Ovary (tissue), 9 donors: ENCODE measurements around the gene INHBB. TPM values are rescaled to one million over a fixed set of nuclear protein-coding genes. Genes with fewer than 3 reads are reported as not detected.

Experiments
- DNase-seq, 5 donors: peaks; one replicate each; pipeline ENCODE4 v3.0.0-alpha.2; 2019 to 2020
- H3K27ac ChIP-seq, 2 donors: fragments of 200-600 bp; one replicate each; pipeline versions ENCODE4 v1.5.1 to v1.8.0; 2019 to 2022
- H3K27me3 ChIP-seq: fragments of 200-600 bp; one replicate; pipeline ENCODE4 v1.8.0; 2022
- H3K36me3 ChIP-seq: fragments of 200-600 bp; sonication (generic); one replicate; pipeline ENCODE4 v1.5.1; 2019
- H3K4me1 ChIP-seq: one replicate; pipeline ENCODE4 v1.8.1; 2013; ENCODE audit warnings: mild to moderate bottlenecking, moderate library complexity; ENCODE audit not compliant: insufficient read depth
- H3K4me3 ChIP-seq: fragments of 200-600 bp; sonication (generic); one replicate; pipeline ENCODE4 v1.5.1; 2017
- H3K9me3 ChIP-seq, 2 donors: fragments of 200-600 bp in 1 of 2; sonication (generic) in 1 of 2; one replicate each; pipeline versions ENCODE4 v1.5.1 to v1.8.1; 2013 to 2019; ENCODE audit warnings: mild to moderate bottlenecking in 1 of 2, moderate library complexity in 1 of 2
- EP300 ChIP-seq: sonication (generic); formaldehyde crosslinking; IDR thresholded peaks from one replicate; pipeline ENCODE4 v1.6.1; 2017; ENCODE audit warnings: antibody characterized with exemption
- POLR2A ChIP-seq: fragments of 450-650 bp; IDR thresholded peaks from one replicate; pipeline ENCODE4 v1.6.1; 2017; ENCODE audit warnings: antibody characterized with exemption, mild to moderate bottlenecking, moderate library complexity
- WGBS, 3 donors: extraction: QIAGEN DNeasy Blood & Tissue Kit in 1 of 3; methylation state at CpG; one replicate each; pipeline versions ENCODE4 v1.1.5 to v1.1.7; 2013 to 2017; 5-methylcytosine and 5-hydroxymethylcytosine counted together
- intact Hi-C, 4 donors: fragments of 100-400 bp; cut with DNase I; formaldehyde crosslinking; loops; one replicate each; pipeline versions ENCODE4 v1.11.0 to v1.15.1; 2022 to 2023
- polyA plus RNA-seq, 2 donors: library from polyadenylated mRNA; stranded (reverse); fragments of 200-250 nt in 1 of 2; fragments of 350-450 nt in 1 of 2; fragmentation: Illumina TruSeq in 1 of 2; extraction: RNeasy Lipid Tissue Mini Kit (QIAGEN cat#74804) in 1 of 2; gene quantifications; one replicate each; pipeline ENCODE4 v1.2.3, GENCODE V29; 2013 to 2014
- total RNA-seq, 7 donors: library from RNA; depleted of rRNA in 2 of 7; stranded (reverse); fragments of >200 nt in 2 of 7; fragmentation: NEBNext Ultra II Directional in 3 of 7; extraction: Animal tissue kit (Norgen Biotek cat#: 25700) in 3 of 7; gene quantifications; one replicate each; pipeline versions ENCODE4 v1.1.0 to v1.2.4, GENCODE V29; 2016 to 2023
- TF ChIP-seq, protein P1 (sequence below), 3 donors: fragments of 450-650 bp in 2 of 3; fragments of 200-600 bp in 1 of 3; IDR thresholded peaks; one replicate each; pipeline versions ENCODE4 v1.5.1 to v1.8.0; 2016 to 2022; ENCODE audit warnings: antibody characterized with exemption in 3 of 3, mild to moderate bottlenecking in 1 of 3
- donor health status: DM: no; HTN: no; CAD: no; lungs with moderate emphysema.
- donor health status: DM: no; HTN: no; CAD: no.
- donor health status: Bipolar disorder and iron deficiency.
- donor health status: DM: yes; HTN: yes; CAD: no.
- donor health status: DM: no; HTN: no; CAD: no.
- donor health status: DM: yes; HTN: yes; CAD: no.

Gene INHBB
- total and polyA plus RNA-seq, 9 donors: 1.1 to 6.9 (median 4.0) TPM

GRCh38 chr2:120357768-120358167, 11.8 kb downstream of the INHBB start:
- intact Hi-C loops: no loop called here
- Histone ChIP-seq H3K4me3 (no peak overlapping the region), H3K27ac (no peak overlapping the region), H3K27me3 (no peaks in the 10 kb centered on the region), H3K4me1 (no peaks in the 10 kb centered on the region), H3K9me3 (no peaks in the 10 kb centered on the region), H3K36me3 (no peaks in the 10 kb centered on the region)
- no peak for TF ChIP-seq POLR2A
- no peak for TF ChIP-seq EP300
- TF ChIP-seq, protein P1, sequence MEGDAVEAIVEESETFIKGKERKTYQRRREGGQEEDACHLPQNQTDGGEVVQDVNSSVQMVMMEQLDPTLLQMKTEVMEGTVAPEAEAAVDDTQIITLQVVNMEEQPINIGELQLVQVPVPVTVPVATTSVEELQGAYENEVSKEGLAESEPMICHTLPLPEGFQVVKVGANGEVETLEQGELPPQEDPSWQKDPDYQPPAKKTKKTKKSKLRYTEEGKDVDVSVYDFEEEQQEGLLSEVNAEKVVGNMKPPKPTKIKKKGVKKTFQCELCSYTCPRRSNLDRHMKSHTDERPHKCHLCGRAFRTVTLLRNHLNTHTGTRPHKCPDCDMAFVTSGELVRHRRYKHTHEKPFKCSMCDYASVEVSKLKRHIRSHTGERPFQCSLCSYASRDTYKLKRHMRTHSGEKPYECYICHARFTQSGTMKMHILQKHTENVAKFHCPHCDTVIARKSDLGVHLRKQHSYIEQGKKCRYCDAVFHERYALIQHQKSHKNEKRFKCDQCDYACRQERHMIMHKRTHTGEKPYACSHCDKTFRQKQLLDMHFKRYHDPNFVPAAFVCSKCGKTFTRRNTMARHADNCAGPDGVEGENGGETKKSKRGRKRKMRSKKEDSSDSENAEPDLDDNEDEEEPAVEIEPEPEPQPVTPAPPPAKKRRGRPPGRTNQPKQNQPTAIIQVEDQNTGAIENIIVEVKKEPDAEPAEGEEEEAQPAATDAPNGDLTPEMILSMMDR (IDR thresholded peaks at IDR 0.05): no peak
- WGBS, 3 donors: 87% methylated on average over 6 of the region's 6 CpGs
- no peak for DNase-seq

DNA sequence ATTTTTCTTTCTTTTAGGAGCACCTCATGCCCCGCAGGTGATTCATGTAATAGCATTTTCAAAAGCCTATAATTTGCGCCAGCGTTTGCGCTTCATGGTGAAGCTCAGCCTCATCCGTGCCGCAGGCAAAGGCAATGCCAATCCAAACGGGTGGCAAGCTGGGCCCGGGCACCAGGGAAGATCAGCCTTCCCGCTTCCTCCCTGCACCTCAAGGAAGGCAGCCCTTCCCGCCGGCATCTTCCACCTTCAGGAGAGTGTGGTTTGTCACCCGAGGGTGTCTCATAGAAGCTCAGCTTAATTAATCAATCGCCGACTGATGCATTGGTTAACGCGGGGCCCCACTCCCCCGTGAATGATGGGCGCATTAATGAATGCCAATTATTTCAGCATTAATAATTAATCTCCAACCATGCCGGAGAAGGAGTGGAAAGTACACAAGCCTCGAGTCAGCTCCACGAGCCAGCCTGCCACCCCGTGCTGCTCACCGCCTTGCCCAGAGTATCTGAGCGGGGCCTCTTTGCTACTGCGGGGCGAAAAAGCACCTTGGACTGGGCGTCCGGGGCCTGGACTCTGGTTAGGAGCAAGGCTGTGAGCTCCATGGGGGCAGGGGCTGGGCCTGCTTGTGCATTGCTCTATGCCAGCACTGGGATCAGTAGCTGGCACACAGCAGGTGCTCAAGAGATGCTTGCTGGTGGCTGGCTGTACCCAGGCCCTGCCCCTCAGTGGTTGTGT, 13.0 kb downstream of the INHBB start:
- Histone ChIP-seq H3K4me1 (no peaks in the 10 kb centered on the region), H3K27ac (no peak overlapping the region), H3K9me3 (no peaks in the 10 kb centered on the region), H3K4me3 (no peak overlapping the region), H3K36me3 (no peaks in the 10 kb centered on the region), H3K27me3 (no peaks in the 10 kb centered on the region)
- TF ChIP-seq, protein P1 (IDR thresholded peaks at IDR 0.05): no peak
- TF ChIP-seq POLR2A: no peak
- TF ChIP-seq EP300: no peak
- 89 to 92% (median 92%) methylated on average over 28 of the region's 28 CpGs for WGBS, 3 donors
- DNase-seq: no peak
- intact Hi-C loops: no loop called here

DNA sequence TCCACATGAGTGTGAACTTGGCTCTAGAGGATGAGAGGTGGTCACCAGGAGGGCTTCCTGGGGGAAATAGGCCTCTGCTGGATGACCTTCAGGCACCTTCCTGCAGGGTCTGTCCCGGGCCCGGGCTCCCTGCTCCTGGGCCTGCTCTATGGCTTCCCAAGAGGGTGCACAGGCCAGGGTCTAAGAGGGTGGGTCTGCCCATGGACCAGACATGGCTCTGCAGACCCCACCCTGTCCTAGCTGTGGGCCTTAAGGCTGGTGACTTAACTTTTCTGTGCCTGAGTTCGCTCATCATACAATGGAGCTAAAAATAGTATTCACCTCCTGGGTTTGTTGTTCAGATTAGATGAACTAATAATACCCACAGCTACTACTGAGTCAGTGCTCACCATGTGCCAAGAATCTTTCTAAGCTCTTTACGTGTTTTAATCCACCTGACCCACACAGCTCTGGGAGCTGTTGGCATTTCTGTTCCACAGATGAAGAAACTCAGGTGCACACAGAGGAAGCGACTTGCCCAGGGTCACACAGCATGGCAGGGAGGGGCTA, 14.4 kb downstream of the INHBB start:
- Histone ChIP-seq H3K27ac (no peak overlapping the region), H3K9me3 (no peaks in the 10 kb centered on the region), H3K4me3 (no peak overlapping the region), H3K4me1 (no peaks in the 10 kb centered on the region), H3K27me3 (no peaks in the 10 kb centered on the region), H3K36me3 (no peaks in the 10 kb centered on the region)
- 80 to 84% (median 81%) methylated on average over 5 of the region's 5 CpGs for WGBS, 3 donors
- intact Hi-C loops: no loop called here
- no peak for DNase-seq
- TF ChIP-seq, protein P1 (IDR thresholded peaks at IDR 0.05): no peak

DNA sequence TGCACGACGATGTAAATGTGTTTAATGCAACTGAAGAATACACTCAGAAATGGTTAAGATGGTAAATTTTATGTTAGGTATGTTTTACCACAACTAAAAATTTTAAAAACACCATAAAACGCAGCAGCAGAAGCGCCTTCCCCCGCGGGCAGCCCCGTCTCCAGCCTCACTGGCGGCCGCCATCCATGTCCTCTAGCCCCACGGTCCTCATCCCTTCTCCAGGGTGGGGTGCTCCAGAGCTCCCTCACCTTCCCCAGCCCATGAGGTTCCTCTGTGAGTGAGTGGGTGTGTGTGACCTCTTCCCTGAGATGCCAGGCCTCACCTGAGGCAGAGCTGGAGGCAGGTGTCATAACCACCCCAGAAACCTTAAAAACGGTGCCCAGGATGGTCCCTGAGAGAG, 17.0 kb downstream of the INHBB start:
- Histone ChIP-seq H3K4me1 (no peaks in the 10 kb centered on the region), H3K27me3 (no peaks in the 10 kb centered on the region), H3K9me3 (no peaks in the 10 kb centered on the region), H3K36me3 (no peaks in the 10 kb centered on the region), H3K27ac (no peak overlapping the region), H3K4me3 (no peak overlapping the region)
- no peak for TF ChIP-seq EP300
- no peak for TF ChIP-seq POLR2A
- TF ChIP-seq, protein P1 (IDR thresholded peaks at IDR 0.05): no peak
- DNase-seq: no peak
- WGBS, 3 donors: 91 to 94% (median 93%) methylated on average over 11 of the region's 11 CpGs
- intact Hi-C loops: no loop called here
